Activated CD4-positive, alpha-beta T cell treated with anti-CD3 and anti-CD28 coated beads, Interleukin-2, amount 50 U/mL, for 24 hours (primary cell): ENCODE results near the gene NFKB1.
"Not testable (repeated sequence)": the region's sequence is repeated elsewhere in the genome, so short reads cannot be mapped to it uniquely, and the experiment has no call there.

Source experiments
- DNase-seq, 2 donors: peaks; one replicate each; pipeline ENCODE4 v3.0.0-alpha.2; 2020; ENCODE audit warnings: low read depth in 1 of 2, low spot score in 1 of 2

Gene NFKB1

GRCh38 chr4:102500696-102501446, at the start of gene NFKB1:
NFKB1 (plus strand) TSS chr4:102501359; CDS start chr4:102525519, 24,160 bp downstream.
- DNase-seq = peak; percentile 63 to 84

- DNase-seq = no peak
Measured at GRCh38 chr4:102452854-102453253, 48.3 kb upstream of the NFKB1 start.

GRCh38 chr4:102453827-102454226, 47.3 kb upstream of the NFKB1 start:
- no peak for DNase-seq

- DNase-seq = no peak
Measured at GRCh38 chr4:102454268-102454667, 46.9 kb upstream of the NFKB1 start.

- DNase-seq = no peak
Measured at GRCh38 chr4:102454981-102455685, 46.0 kb upstream of the NFKB1 start.

GRCh38 chr4:102455750-102456149, 45.4 kb upstream of the NFKB1 start:
- no peak for DNase-seq

GRCh38 chr4:102466298-102466697, 34.9 kb upstream of the NFKB1 start:
- DNase-seq = no peak

GRCh38 chr4:102469806-102470205, 31.4 kb upstream of the NFKB1 start:
- DNase-seq = no peak

- DNase-seq = no peak
Measured at GRCh38 chr4:102472441-102473013, 28.6 kb upstream of the NFKB1 start.

GRCh38 chr4:102473476-102473875, 27.7 kb upstream of the NFKB1 start:
- DNase-seq = no peak

- no peak for DNase-seq
Measured at GRCh38 chr4:102474736-102475504, 26.2 kb upstream of the NFKB1 start.

GRCh38 chr4:102477657-102478056, 23.5 kb upstream of the NFKB1 start:
- DNase-seq = no peak

- no peak for DNase-seq
Measured at GRCh38 chr4:102478186-102478585, 23.0 kb upstream of the NFKB1 start.

- DNase-seq = not testable (repeated sequence)
Measured at GRCh38 chr4:102479832-102480231, 21.3 kb upstream of the NFKB1 start.

GRCh38 chr4:102483120-102483519, 18.0 kb upstream of the NFKB1 start:
- DNase-seq = no peak

- DNase-seq = not testable (repeated sequence)
Measured at GRCh38 chr4:102483990-102484692, 17.0 kb upstream of the NFKB1 start.

GRCh38 chr4:102492531-102493241, 8.5 kb upstream of the NFKB1 start:
- no peak for DNase-seq

GRCh38 chr4:102493257-102493656, 7.9 kb upstream of the NFKB1 start:
- no peak for DNase-seq

GRCh38 chr4:102493794-102494193, 7.4 kb upstream of the NFKB1 start:
- DNase-seq = no peak

GRCh38 chr4:102494603-102495002, 6.6 kb upstream of the NFKB1 start:
- no peak for DNase-seq
